ENCODE measurements around the gene PLCXD1.
"Not testable (repeated sequence)": the region's sequence is repeated elsewhere in the genome, so short reads cannot be mapped to it uniquely, and the experiment has no call there.

PLCXD1 gene

GRCh38 chrX:252957-253291 is 28.3 kb upstream of the PLCXD1 start:
- H3K4me3 ChIP-seq (replicated peaks; ENCODE audit: low read depth, low read length), result no peak overlapping the region
- no peaks in the 10 kb centered on the region for H3K27me3 ChIP-seq (replicated peaks; ENCODE audit: control insufficient read depth, insufficient read depth, low read length)
- TF ChIP-seq CTCF (IDR thresholded peaks at IDR 0.05; ENCODE audit: insufficient read depth, low read length, poor library complexity, severe bottlenecking), result no peak
- H3K36me3 ChIP-seq (ENCODE audit: control insufficient read depth, insufficient read depth, low read length), result no peaks in the 10 kb centered on the region
- no peak for DNase-seq (ENCODE audit: extremely low read depth, insufficient read length)

GRCh38 chrX:253451-254297 is 27.5 kb upstream of the PLCXD1 start:
- no peak for TF ChIP-seq CTCF (IDR thresholded peaks at IDR 0.05; ENCODE audit: insufficient read depth, low read length, poor library complexity, severe bottlenecking)
- no peak overlapping the region for H3K4me3 ChIP-seq (replicated peaks; ENCODE audit: low read depth, low read length)
- no peak for DNase-seq (ENCODE audit: extremely low read depth, insufficient read length)
- H3K27me3 ChIP-seq (replicated peaks; ENCODE audit: control insufficient read depth, insufficient read depth, low read length), result no peaks in the 10 kb centered on the region
- no peaks in the 10 kb centered on the region for H3K36me3 ChIP-seq (ENCODE audit: control insufficient read depth, insufficient read depth, low read length)

- H3K4me3 ChIP-seq (replicated peaks; ENCODE audit: low read depth, low read length), result no peak overlapping the region
- no peaks in the 10 kb centered on the region for H3K27me3 ChIP-seq (replicated peaks; ENCODE audit: control insufficient read depth, insufficient read depth, low read length)
- no peak for DNase-seq (ENCODE audit: extremely low read depth, insufficient read length)
- no peaks in the 10 kb centered on the region for H3K36me3 ChIP-seq (ENCODE audit: control insufficient read depth, insufficient read depth, low read length)
- TF ChIP-seq CTCF (IDR thresholded peaks at IDR 0.05; ENCODE audit: insufficient read depth, low read length, poor library complexity, severe bottlenecking), result no peak
Measured at GRCh38 chrX:254630-255215, 26.5 kb upstream of the PLCXD1 start.

- no peaks in the 10 kb centered on the region for H3K36me3 ChIP-seq (ENCODE audit: control insufficient read depth, insufficient read depth, low read length)
- no peak for TF ChIP-seq CTCF (IDR thresholded peaks at IDR 0.05; ENCODE audit: insufficient read depth, low read length, poor library complexity, severe bottlenecking)
- no peak overlapping the region for H3K4me3 ChIP-seq (replicated peaks; ENCODE audit: low read depth, low read length)
- H3K27me3 ChIP-seq (replicated peaks; ENCODE audit: control insufficient read depth, insufficient read depth, low read length), result no peaks in the 10 kb centered on the region
- no peak for DNase-seq (ENCODE audit: extremely low read depth, insufficient read length)
Measured at GRCh38 chrX:255923-256331, 25.3 kb upstream of the PLCXD1 start.

- H3K27me3 ChIP-seq (replicated peaks; ENCODE audit: control insufficient read depth, insufficient read depth, low read length); H3K36me3 ChIP-seq (ENCODE audit: control insufficient read depth, insufficient read depth, low read length); DNase-seq (ENCODE audit: extremely low read depth, insufficient read length): not testable (repeated sequence)
Measured at GRCh38 chrX:257054-257453, 24.1 kb upstream of the PLCXD1 start.

GRCh38 chrX:257681-258289 is 23.4 kb upstream of the PLCXD1 start:
- DNase-seq (ENCODE audit: extremely low read depth, insufficient read length), result no peak
- TF ChIP-seq CTCF (IDR thresholded peaks at IDR 0.05; ENCODE audit: insufficient read depth, low read length, poor library complexity, severe bottlenecking), result no peak
- no peak overlapping the region for H3K4me3 ChIP-seq (replicated peaks; ENCODE audit: low read depth, low read length)
- no peaks in the 10 kb centered on the region for H3K27me3 ChIP-seq (replicated peaks; ENCODE audit: control insufficient read depth, insufficient read depth, low read length)
- no peaks in the 10 kb centered on the region for H3K36me3 ChIP-seq (ENCODE audit: control insufficient read depth, insufficient read depth, low read length)

More at GRCh38 chrX:257054-257453, 24.1 kb upstream of the PLCXD1 start:
- not testable (repeated sequence) for H3K4me3 ChIP-seq (replicated peaks; ENCODE audit: low read depth, low read length)
